Natural killer cell (primary cell): Measurements from ENCODE around the gene AIFM3. TPM values are rescaled to one million over a fixed set of nuclear protein-coding genes. Genes with fewer than 3 reads are reported as not detected.

ENCODE experiments used
- ATAC-seq, 3 donors: fragments of 150-1000 bp in 2 of 3; fragments of 200-7000 bp in 1 of 3; cut with Tn5 transposase; 1 replicate in 1 of 3; 2 replicates in 2 of 3; pipeline ENCODE4 v1.10.0; 2021; ENCODE audit warnings: mild to moderate bottlenecking in 2 of 3, moderate library complexity in 2 of 3
- DNase-seq, 2 donors: peaks; one replicate each; pipeline versions ENCODE4 v3.0.0 to v3.0.0-alpha.2; 2013 to 2021; ENCODE audit warnings: mixed read lengths in 1 of 2
- H3K27ac ChIP-seq: one replicate; pipeline ENCODE4 v1.5.1; 2013; ENCODE audit warnings: mild to moderate bottlenecking, low read length
- H3K27me3 ChIP-seq: one replicate; pipeline ENCODE4 v1.6.1; 2013; ENCODE audit warnings: low read length; ENCODE audit not compliant: control insufficient read depth, insufficient read depth
- H3K36me3 ChIP-seq: one replicate; pipeline ENCODE4 v1.6.1; 2013; ENCODE audit warnings: low read length; ENCODE audit not compliant: control insufficient read depth, insufficient read depth
- H3K4me1 ChIP-seq: one replicate; pipeline ENCODE4 v1.6.1; 2013; ENCODE audit warnings: low read length; ENCODE audit not compliant: control insufficient read depth, insufficient read depth
- H3K4me3 ChIP-seq: one replicate; pipeline ENCODE4 v1.5.1; 2013; ENCODE audit warnings: low read length
- H3K9me3 ChIP-seq: one replicate; pipeline ENCODE4 v1.6.1; 2013; ENCODE audit warnings: low read length; ENCODE audit not compliant: control insufficient read depth, insufficient read depth
- H3K27ac Mint-ChIP-seq, 2 donors: one replicate each; pipeline ENCODE4 v1.8.0; 2022; ENCODE audit warnings: mild to moderate bottlenecking in 2 of 2, mixed read lengths in 2 of 2, moderate library complexity in 1 of 2
- H3K27me3 Mint-ChIP-seq, 2 donors: one replicate each; pipeline ENCODE4 v1.8.0; 2022; ENCODE audit warnings: low read depth in 2 of 2, mixed read lengths in 2 of 2
- H3K36me3 Mint-ChIP-seq: one replicate; pipeline ENCODE4 v1.8.0; 2022; ENCODE audit warnings: mixed read lengths
- H3K4me1 Mint-ChIP-seq, 2 donors: one replicate each; pipeline ENCODE4 v1.8.0; 2022; ENCODE audit warnings: mixed read lengths in 2 of 2
- H3K4me3 Mint-ChIP-seq: one replicate; pipeline ENCODE4 v1.8.0; 2022; ENCODE audit warnings: mild to moderate bottlenecking, moderate library complexity, mixed read lengths
- H3K9me3 Mint-ChIP-seq, 2 donors: one replicate each; pipeline ENCODE4 v1.8.0; 2022; ENCODE audit warnings: mixed read lengths in 2 of 2
- CTCF ChIP-seq: fragments of 200-600 bp; IDR thresholded peaks from one replicate; pipeline ENCODE4 v1.8.0; 2022; ENCODE audit warnings: antibody characterized with exemption
- WGBS: methylation state at CpG from one replicate; pipeline ENCODE4 v1.1.7; 2013; ENCODE audit warnings: missing lambda C conversion rate; ENCODE audit not compliant: insufficient coverage; 5-methylcytosine and 5-hydroxymethylcytosine counted together
- intact Hi-C: fragments of 100-400 bp; cut with micrococcal nuclease; formaldehyde crosslinking; loops from one replicate; pipeline ENCODE4 v1.14.2; 2022
- total RNA-seq, 4 donors: library from RNA; stranded (reverse); fragments of 120-200 nt in 1 of 4; gene quantifications; one replicate each; pipeline versions ENCODE4 v1.2.3 to v1.2.4, GENCODE V29; 2013 to 2022

Gene AIFM3
- total RNA-seq, 3 donors from 2014 or later (not counting 1 experiment from before 2014, with no cell fraction given), result 1.5 to 2.3 (median 2.2) TPM

DNA sequence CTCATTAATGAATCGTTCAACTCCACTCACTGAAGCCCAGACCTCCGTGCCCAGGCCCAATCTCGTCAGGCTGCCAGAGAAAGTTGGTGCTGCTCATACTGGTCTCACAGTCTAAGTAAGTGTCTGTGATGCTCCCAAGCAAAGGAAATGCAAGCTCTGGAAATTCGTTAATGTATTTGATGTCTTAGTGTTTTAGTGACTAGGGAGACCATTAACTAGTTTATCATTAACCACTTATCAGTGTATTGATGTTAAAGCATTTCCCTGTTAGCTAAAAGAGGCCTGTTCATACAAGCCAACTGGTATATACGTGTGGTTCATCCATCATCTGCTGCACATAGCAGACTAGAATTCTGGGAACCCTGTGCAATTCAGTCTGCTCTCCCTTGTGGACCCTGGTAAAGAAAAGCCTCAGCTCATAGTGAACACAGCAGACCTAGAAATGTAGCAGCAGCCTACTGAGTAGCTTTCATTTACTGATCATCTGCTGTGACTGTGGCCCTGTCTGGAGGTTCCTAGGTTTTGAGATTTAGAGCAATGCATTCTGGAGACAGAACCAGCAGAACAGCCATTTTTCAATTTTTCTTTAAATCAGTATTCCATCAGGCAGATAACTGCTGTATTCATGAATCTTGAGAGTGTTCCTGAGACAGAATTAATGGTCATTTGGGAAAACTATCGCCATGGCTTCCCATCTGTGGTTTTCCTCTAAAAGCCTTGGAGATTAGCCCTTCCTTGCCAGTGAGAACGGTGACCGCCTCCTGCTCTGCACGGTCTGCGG lies 15.7 kb upstream of the AIFM3 start:
- DNase-seq, result no peak
- H3K9me3 ChIP-seq, result no peaks in the 10 kb centered on the region
- no peak overlapping the region for H3K4me3 ChIP-seq
- Mint-ChIP-seq H3K27me3 (no peaks in the 10 kb centered on the region), H3K4me1 (peaks cover 19 to 30% of the 10 kb centered on the region in 2 donors), H3K36me3 (peaks cover 4% of the 10 kb centered on the region), H3K4me3 (no peak overlapping the region), H3K9me3 (no peaks in the 10 kb centered on the region), H3K27ac (peak overlapping the region in 1 of 2 donors; percentile 24)
- intact Hi-C loops, result no loop called here
- 96% methylated on average over 10 of the region's 10 CpGs for WGBS
- TF ChIP-seq CTCF, result no peak
- no peak overlapping the region for H3K27ac ChIP-seq
- no peak for ATAC-seq
- no peaks in the 10 kb centered on the region for H3K27me3 ChIP-seq
- peaks cover 12% of the 10 kb centered on the region for H3K4me1 ChIP-seq
- H3K36me3 ChIP-seq, result peaks cover 41% of the 10 kb centered on the region

DNA sequence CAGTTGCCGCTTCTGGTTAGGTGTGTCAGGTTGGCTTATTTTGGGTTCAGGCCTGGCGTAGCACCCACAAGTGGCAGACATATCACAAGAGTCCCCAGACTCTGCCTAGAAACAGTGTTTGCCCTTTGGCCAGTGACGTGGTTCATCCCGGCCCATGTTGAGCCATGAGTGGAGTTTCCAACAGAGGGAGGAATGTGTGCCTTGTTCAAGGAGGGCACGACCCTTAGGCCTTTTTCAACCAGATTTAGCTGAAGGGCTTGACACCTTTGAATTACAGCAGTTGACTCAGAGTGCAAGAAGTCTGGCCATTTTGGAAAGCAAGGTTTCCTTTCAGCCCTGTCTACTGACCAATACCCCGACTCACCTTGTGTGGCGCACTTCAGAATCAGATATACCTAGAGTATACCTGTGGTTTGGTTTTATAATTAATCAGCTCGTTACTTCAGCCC lies 15.1 kb upstream of the AIFM3 start:
- Histone ChIP-seq H3K27ac (no peak overlapping the region), H3K36me3 (peaks cover 41% of the 10 kb centered on the region), H3K9me3 (no peaks in the 10 kb centered on the region), H3K27me3 (no peaks in the 10 kb centered on the region), H3K4me3 (no peak overlapping the region), H3K4me1 (peaks cover 15% of the 10 kb centered on the region)
- H3K27ac Mint-ChIP-seq, result peak overlapping the region in 1 of 2 donors; percentile 24
- no peaks in the 10 kb centered on the region for H3K27me3 Mint-ChIP-seq
- TF ChIP-seq CTCF, result no peak
- no peak overlapping the region for H3K4me3 Mint-ChIP-seq
- H3K9me3 Mint-ChIP-seq, result no peaks in the 10 kb centered on the region
- peaks cover 13 to 24% of the 10 kb centered on the region in 2 donors for H3K4me1 Mint-ChIP-seq
- 95% methylated on average over 8 of the region's 8 CpGs for WGBS
- intact Hi-C loops, result no loop called here
- ATAC-seq (no peak), DNase-seq (no peak)
- peaks cover 4% of the 10 kb centered on the region for H3K36me3 Mint-ChIP-seq

GRCh38 chr22:20952544-20953341 lies 14.3 kb upstream of the AIFM3 start:
- H3K4me3 ChIP-seq, result no peak overlapping the region
- no peaks in the 10 kb centered on the region for H3K27me3 Mint-ChIP-seq
- H3K4me1 Mint-ChIP-seq, result peaks cover 11 to 27% of the 10 kb centered on the region in 2 donors
- no peak for TF ChIP-seq CTCF
- H3K27me3 ChIP-seq, result no peaks in the 10 kb centered on the region
- DNase-seq (no peak), ATAC-seq (no peak)
- no peaks in the 10 kb centered on the region for H3K9me3 ChIP-seq
- intact Hi-C loops, result no loop called here
- peaks cover 41% of the 10 kb centered on the region for H3K36me3 ChIP-seq
- 97% methylated on average over 13 of the region's 13 CpGs for WGBS
- H3K9me3 Mint-ChIP-seq, result no peaks in the 10 kb centered on the region
- peaks cover 23% of the 10 kb centered on the region for H3K4me1 ChIP-seq
- H3K27ac Mint-ChIP-seq, result peak overlapping the region; percentile 24 to 38
- peaks cover 4% of the 10 kb centered on the region for H3K36me3 Mint-ChIP-seq
- H3K4me3 Mint-ChIP-seq, result no peak overlapping the region
- H3K27ac ChIP-seq, result no peak overlapping the region
